T-helper 2 cell (primary cell): ENCODE data around the gene TRIM46.

Source experiments
- DNase-seq, 5 experiments: peaks; one replicate each; pipeline versions ENCODE4 v3.0.0 to v3.0.0-alpha.2; 2012 to 2022

TRIM46 gene

DNA sequence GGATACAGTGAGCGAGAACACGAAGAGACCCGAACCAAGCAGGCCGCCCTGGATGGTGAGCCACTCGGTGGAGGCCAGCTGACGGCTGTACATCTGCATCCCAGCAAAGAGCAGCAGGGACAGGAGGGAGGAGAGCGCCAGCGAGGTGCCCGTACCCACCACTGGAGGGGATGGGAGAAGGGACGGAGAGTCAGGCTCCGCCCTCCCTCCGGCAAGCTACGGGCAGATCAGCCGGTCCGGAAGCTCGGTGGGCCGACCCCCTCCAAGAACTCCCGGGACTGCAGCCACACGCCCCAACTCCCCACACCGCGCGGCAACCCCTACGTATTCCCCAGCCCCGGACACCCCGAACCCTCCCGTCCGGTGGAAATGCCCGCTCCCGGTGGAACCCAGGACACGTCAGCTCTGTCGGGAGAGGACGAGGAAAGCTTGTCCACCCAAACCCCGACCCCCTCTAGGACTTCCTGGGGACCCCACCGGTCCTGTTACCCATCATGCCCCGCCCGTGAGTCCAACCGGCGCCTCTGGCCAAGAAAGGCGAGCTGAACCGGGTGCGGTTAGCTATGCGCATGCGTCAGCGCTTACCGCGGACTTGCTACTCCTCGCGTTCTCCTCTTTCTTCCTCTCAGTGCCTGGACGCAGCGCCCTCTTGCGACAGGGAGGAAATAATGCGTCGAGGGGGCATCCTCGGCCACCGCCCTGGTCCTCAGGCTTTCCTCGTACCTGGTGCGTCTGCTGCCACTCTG, 744 bp upstream of the TRIM46 start, which contains the start of gene KRTCAP2:
TSS of gene KRTCAP2 (minus strand) at position 573 of the 746 bp plus-strand sequence. CDS start at position 493, 80 bp downstream.
- peak; percentile 85 to 96 (median 90) for DNase-seq

DNA sequence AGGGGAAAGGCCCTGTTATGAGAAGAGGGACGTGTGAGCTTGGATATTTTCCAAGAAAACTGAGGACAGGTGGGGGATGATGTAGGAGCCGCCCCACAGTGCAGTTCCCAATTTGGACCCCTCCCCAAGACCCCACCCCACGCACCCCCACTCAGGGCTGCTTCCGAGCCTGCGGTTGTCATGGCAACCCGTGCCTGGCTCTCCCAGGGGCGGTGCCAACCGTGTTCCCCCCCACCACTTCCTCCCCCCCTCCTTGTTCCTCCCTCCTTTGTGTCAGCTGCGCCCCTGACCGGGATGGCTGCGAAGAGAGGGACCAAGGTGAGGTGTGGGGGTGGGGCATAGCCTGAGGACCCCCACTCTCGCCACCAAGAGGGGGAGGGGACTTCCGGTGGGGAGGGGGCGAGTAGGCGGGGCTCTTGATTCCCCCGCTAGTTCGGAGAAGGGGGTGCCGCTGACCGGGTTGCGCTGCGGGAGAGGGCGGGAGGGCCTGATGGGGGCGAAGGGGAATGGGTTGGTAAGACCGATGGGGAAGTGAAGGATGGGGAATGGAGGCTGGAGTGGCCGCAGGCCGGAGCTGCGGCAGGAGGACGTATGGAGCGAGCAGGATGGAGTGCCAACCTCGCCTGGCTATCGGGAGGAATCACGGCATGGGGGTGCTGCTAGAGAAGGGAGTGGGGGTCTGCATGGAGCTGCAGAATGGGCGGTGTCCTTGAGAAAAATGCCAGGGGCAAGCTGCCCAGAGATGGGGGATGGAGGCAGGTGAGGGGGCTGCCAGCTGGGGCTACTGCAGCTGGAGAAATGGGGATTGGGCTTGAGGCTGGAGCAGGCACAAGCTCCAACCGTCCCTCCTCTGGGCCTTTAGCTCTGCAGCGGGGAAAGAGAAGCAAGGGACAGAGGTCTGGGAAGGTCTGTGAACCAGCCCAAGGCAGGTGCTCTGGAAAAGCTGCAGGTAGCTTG, 953 bp downstream of the TRIM46 start:
- peak in 3 of 5 experiments; percentile 34 to 82 (median 45) for DNase-seq

DNA sequence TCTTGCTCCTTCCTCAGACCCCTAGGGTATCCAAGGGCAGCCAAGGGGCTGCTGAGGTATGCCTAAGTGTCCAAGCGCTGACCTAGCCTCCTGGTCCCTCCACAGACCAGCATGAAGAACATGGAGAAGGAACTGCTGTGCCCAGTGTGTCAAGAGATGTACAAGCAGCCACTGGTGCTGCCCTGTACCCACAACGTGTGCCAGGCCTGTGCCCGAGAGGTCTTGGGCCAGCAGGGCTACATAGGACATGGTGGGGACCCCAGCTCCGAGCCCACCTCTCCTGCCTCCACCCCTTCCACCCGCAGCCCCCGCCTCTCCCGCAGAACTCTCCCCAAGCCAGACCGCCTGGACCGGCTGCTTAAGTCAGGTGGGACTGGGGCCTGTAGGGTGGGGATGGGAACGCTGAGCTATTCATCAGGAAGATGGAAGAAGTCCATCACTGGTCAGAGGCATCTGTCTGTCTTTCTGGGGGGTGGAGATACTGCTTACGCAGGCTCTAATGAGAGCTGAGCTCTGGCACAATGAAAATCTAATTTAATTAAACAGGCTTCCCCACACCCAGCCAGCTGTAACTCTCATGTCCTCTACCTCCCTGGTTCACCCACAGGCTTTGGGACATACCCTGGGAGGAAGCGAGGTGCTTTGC, 1.8 kb downstream of the TRIM46 start:
- DNase-seq = no peak

DNA sequence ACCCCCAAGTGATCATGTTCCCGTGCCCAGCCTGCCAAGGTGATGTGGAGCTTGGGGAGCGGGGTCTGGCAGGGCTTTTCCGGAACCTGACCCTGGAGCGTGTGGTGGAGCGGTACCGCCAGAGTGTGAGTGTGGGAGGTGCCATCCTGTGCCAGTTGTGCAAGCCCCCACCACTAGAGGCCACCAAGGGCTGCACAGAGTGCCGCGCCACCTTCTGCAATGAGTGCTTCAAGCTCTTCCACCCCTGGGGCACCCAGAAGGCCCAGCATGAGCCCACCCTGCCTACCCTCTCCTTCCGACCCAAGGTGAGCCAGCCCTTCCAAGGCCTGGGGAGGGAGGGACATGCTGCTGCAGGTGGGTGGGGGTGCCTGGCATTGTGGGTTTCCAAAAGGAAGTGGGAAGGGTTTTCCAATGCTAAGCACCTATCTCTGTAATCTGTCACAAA, 2.3 kb downstream of the TRIM46 start:
- DNase-seq = peak in 1 of 5 experiments; percentile 42

DNA sequence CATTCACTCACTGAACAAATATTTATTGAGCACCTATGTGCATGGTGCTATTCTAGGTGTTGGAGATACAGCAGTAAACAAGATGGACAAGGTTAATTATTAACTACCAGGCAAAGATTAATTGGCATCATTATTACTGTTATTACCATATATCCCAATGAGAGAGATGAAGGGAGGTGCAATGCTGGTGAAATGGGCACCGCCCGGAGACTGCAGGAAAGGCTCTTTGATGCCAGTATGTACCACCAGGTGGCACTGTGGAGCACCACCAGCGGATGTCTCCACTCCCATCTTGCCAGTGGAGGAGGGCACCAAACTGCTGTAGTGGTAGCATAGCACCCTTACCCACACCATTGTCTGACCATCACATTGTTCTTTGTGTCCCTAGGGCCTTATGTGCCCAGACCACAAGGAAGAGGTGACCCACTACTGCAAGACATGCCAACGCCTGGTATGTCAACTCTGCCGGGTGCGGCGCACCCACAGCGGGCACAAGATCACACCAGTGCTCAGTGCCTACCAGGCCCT, 3.0 kb downstream of the TRIM46 start:
- DNase-seq = peak; percentile 55 to 81 (median 73)

DNA sequence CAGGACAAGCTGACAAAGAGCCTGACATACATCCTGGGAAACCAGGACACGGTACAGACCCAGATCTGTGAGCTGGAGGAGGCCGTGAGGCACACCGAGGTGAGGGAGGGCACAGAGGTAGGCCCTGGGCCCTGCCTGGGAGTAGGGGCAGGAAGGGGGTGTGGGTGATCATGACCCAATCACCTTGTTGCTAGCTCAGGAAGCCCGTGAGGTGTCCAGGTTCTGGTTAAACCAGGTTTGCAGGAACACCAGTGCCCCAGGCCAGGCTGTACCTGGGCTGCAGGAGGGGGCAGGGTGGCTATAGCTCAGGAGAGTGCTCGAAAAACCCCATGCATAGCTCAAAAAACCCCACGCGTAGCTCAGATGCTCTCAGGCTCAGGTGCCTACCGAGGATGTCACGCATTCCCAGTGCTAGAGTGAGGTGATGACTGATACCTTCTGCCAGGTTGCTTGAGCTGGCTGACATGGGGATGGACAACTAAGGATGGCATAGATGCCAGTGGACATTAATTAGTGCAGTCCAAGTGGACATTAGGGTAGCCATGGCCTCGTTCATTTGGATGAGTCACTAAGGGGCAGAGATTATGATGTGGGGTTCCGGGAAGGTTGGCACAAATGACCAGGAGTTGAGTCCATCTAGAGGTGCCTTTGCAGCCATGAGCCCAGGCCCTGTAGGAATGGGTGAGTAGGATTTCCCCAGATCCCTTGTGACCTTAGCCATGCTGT, 3.7 kb downstream of the TRIM46 start:
- DNase-seq = no peak

DNA sequence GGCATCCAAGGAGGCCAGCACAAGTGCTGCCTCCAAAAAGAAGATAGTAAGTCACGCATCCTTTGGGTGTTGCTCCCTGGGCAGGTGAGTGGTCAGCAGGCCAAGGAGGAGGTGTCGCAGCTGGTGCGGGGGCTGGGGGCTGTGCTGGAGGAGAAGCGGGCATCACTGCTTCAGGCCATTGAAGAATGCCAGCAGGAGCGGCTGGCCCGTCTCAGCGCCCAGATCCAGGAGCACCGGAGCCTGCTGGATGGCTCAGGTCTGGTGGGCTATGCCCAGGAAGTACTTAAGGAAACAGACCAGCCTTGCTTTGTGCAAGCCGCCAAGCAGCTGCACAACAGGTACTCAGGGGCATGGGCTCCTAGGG, 4.3 kb downstream of the TRIM46 start:
- no peak for DNase-seq

DNA sequence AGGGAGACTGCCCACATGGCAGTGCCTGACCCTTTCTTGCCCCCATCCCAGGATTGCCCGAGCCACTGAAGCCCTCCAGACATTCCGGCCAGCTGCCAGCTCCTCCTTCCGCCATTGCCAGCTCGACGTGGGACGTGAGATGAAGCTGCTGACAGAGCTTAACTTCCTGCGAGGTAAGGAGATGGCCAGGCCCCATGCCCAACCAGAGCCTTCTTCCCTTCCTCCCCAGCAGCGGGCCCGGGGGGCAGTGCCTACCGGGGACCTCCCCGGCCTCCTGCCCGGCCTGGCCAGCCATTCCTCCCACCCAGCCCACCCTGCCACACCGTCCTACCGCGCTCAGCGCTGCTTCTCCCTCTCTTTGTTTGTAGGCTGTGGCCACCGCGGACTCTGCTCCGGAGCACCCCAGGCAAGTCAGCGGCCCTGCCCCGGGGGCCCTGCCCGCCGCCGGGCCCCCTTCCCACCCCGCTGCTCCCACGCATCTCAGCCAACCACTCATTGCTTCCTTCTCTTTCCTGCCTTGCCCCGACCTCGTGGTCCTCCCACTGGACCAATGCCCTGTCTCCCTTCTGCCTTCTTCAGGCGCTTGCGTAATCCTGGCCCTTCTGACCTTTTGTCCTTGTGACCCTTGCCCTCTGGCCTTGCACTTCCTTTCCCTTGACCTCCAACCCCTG, 4.9 kb downstream of the TRIM46 start:
- no peak for DNase-seq

DNA sequence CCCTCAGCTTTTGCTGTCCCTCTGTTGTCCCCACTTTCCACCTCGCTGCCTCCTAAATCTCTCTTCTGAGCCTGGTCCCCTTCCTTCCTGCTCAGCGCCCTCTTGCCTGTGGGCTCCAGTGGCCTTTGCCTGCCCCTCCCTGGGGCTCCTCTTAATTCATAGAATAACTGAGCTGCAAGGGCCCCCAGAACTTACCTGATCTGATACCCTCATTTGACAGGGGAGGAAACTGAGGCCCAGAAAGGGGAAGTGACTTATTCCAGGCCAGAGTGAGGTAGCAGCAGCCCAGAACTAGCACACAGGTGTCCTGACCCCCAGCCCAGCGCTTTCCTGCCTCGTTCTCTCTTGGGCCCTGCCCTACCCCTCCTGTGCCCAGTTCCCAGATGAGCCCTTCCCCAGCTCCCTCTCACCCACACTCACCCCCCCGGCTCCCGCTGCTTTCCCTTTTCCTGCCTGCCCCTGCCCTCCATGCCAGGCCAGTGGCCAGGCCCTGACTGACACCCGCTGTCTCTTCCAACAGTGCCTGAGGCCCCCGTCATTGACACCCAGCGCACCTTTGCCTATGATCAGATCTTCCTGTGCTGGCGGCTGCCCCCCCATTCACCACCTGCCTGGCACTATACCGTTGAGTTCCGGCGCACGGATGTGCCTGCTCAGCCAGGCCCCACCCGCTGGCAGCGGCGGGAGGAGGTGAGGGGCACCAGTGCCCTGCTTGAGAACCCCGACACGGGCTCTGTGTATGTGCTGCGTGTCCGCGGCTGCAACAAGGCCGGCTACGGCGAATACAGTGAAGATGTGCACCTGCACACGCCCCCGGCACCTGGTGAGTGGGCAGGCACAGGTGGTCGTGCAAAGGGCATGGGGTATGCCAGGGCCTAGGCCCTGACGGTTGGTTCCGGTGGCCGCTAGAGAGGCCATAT, 5.7 kb downstream of the TRIM46 start:
- no peak for DNase-seq

DNA sequence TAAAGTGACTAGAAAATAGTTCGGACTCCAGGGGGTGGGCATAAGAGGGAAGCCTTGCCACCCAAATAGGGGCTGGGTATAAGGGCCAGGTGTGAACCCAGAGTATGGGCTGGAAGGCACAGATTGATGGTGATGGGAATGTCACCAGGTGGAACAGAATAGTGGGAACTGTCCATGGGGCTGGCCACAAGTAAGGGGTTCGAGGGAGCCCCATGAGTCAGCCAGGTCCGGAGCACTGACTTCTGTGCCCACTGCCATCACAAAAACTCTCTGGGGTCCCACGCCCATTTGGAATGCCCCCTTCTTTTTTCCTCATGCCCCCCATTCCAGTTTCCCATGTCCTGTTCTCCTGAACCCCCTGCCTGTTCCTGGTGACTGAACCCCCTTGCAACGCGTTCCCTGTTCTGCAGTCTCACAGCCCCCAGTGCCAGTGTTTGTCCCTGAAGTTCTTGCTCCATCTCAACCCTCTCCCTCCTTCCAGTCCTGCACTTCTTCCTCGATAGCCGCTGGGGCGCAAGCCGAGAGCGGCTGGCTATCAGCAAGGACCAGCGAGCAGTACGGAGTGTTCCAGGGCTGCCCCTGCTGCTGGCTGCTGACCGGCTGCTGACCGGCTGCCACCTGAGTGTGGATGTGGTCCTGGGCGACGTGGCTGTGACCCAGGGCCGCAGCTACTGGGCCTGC, 7.9 kb downstream of the TRIM46 start:
- no peak for DNase-seq

DNA sequence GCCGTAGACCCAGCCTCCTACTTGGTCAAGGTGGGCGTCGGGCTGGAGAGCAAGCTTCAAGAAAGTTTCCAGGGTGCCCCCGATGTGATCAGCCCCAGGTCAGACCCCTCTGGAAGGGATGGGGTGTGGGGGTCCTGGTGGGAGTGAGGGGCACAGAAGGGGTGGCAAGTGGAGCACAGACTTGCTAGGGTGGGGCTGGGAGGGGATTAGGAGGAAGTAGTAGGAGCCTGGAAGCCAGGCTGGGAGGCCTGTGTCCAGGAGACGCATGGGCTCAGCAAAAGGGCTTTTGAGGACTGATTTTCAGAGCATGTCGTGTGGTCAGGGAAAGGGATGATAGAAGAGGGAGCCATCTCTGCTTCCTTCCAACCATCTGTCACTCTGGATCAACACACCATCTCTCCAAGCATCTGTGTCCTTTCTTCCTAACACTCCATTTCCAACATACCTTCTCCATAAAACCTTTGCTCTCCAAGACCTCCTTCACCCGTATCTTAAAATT, 8.5 kb downstream of the TRIM46 start:
- no peak for DNase-seq

DNA sequence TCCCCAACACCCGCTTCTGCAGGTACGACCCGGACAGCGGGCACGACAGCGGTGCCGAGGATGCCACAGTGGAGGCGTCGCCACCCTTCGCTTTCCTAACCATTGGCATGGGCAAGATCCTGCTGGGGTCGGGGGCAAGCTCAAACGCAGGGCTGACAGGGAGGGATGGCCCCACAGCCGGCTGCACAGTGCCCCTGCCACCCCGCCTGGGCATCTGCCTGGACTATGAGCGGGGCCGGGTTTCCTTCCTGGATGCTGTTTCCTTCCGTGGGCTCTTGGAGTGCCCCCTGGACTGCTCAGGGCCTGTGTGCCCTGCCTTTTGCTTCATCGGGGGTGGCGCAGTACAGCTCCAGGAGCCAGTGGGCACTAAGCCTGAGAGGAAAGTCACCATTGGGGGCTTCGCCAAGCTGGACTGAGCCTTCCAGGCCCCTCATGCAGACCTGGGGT, 10.1 kb downstream of the TRIM46 start:
- DNase-seq = no peak

DNA sequence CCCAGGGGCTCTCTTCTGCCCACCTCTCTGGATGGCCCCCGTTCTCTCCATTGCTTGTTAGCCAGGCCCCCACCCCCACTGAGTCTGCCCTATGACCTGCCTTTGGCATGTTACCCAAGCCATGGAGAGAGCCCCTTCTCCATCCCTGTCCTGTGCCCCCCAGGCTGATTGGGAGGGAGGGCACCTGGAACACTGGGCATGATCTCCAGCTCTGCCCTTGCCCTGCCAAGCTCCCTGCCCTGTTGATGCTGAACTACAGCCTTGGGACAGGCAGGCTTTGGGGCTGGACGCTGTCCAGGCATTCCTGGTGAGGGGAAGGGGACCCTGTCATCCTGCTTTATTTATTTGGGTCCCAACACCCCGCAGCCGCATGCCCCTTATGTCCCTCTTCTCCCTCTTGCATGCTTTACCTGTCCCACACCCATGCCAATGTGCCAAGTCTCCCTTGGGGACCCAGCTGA, 10.7 kb downstream of the TRIM46 start:
- DNase-seq = no peak

DNA sequence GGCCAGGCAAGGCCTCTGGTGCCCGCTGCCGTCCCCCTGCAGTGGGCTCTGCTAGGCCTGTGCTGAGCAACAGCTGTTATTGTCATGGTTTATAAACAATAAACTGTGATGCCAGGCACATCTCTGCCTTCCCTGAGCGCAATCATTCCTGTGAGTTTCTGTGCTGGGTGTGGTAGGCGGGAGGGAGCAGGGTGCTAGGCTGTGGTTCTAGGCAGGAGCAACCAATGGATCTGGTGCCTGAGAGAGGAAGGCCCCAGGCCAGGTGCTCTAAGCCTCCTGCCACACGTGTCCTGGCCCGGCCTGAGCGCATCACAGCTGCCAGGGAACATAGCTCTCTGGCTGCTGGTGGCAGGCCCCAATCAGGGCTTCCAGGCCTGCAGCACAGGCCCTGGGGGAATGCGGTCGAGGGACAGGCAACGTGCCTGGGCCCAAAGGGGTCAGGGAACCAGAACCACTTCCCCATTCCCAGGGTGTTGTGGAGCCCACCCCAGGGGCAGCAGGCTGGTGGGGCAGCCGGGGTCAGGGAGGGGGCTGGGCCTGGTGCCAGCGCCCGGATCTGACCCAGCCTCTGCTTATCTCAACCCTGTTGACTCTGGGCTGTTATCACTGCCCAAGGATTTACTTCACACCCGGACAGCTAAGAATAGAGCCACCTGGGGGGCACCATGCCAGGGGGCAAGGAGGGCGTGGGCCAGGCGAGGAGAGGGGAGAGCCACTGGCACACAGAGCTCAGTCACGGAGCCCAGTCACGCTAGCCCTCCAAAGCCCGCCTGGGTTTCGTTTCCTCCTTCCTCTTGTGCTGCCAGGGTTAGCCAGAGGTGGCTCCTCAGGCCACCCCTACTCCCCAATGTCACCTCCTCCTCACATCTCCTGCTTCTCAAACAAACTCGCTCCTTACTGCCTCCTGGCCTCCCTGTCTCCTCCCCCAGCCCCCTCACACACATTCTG, 11.5 kb downstream of the TRIM46 start:
- DNase-seq = no peak

DNA sequence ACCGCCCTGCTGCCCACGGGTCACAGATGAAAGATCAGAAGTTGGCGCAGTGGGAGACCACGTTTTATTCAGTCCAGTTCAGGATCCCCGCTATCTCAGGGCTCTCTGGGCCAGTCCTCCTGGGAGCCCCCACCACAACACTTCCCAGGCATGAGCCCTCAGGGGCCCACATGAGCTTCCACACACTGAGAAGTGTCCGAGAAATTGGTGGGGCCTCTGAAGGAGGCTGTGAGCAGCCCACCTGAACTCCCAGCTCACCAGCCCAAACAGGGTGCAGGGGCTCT, 12.1 kb downstream of the TRIM46 start:
- DNase-seq = no peak

DNA sequence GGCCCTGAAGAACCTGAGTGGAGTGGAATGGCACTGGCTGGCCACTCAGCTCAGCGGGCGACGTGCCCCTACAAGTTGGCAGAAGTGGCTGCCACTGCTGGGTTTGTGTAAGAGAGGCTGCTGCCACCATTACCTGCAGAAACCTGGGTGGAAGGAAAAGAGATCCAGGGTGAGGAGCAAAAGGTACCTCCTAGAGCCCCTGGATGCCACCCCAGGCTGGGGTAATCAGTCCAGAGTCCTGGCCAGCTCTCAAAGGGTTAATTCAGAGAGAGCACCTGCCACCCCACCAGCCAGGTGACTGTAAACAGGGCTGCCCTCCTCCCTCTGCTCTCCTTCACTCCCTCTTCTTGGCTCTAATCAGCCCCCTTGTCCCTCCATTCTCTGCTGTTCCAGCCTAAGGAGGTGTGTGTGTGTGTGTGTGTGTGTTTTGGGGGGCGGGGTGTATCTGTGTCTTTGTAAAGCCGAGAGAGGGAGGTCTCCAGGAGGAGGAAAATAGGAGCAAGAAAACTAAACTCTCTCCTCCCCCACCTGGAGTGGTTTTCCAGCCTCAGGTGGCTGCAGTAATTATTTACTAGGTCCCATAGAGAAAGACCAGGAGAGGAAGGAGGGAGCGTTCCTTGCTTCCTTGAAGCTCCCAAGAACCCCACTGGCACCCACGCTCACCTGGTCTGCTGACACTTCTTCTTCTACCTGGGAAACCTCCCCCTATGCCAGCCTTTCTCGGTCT, 12.6 kb downstream of the TRIM46 start:
- DNase-seq = no peak

DNA sequence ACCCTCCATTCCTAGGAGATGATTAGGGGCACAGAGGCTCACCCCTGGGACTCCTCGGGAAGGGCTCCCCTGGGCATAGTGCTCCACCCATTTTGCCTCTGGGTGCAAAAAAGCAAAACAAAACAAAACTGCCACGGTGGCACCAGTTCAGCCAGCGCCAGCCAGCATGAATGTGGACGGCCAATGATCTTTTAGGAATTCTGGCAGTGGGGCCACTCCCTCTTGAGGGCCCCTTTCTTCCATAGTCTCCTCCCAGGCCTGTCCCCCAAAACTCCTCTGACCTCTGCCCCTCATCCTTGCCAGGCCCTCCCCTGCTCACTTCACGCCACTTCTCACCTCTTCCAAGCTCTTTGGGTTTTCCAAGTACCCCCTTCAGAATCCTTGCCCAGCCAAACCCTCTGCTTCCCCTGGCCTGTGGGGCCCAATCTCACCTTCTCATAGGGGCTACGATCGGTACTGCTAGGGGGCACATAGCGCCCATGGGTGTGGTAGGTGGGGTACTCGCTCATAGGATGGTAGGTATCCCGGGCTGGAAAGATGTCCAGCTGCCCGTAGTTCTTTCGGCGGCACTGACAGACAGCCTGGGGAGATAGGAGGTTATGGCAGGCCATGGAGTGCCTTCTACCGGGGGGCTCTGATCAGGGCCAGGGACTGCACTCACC, 13.3 kb downstream of the TRIM46 start:
- no peak for DNase-seq
